A549 (cell line): ENCODE data around the gene AP5S1.

Experiments used
- EHMT2 ChIP-seq: fragments of 200-600 bp; sonication (generic); IDR thresholded peaks from 2 replicates; pipeline ENCODE4 v1.6.1; 2016; ENCODE audit warnings: antibody characterized with exemption, low read depth, mild to moderate bottlenecking, moderate library complexity
- POLR2A ChIP-seq: IDR thresholded peaks from 2 replicates; pipeline ENCODE4 v1.6.1; 2012; ENCODE audit warnings: mild to moderate bottlenecking, low read length
- RAD21 ChIP-seq, 2 experiments: fragments of >200 bp in 1 of 2; sonication (Bioruptor Twin) in 1 of 2; formaldehyde crosslinking in 1 of 2; IDR thresholded peaks in 1 of 2; conservative IDR thresholded peaks in 1 of 2; 2 replicates in 1 of 2; 3 replicates in 1 of 2; pipeline ENCODE4 v1.6.1; 2012 to 2018; ENCODE audit warnings: inconsistent platforms in 1 of 2
- SMC3 ChIP-seq: fragments of >200 bp; sonication (Bioruptor Twin); formaldehyde crosslinking; IDR thresholded peaks from 3 replicates; pipeline ENCODE4 v1.6.1; 2018; ENCODE audit warnings: inconsistent platforms
- TF ChIP-seq, protein P1 (sequence below): fragments of >200 bp; sonication (Bioruptor Twin); formaldehyde crosslinking; IDR thresholded peaks from 3 replicates; pipeline ENCODE4 v1.5.1; 2016
- TF ChIP-seq, protein P2 (sequence below): fragments of 250-450 bp; sonication (Bioruptor Pico); IDR thresholded peaks from 2 replicates; pipeline ENCODE4 v1.5.0; 2021; ENCODE audit warnings: mild to moderate bottlenecking, moderate library complexity, borderline replicate concordance
- TF ChIP-seq, protein P3 (sequence below): fragments of 200-600 bp; sonication (generic); IDR thresholded peaks from 2 replicates; pipeline ENCODE4 v1.6.1; 2016; ENCODE audit warnings: antibody characterized with exemption, mild to moderate bottlenecking, moderate library complexity
- TF ChIP-seq, protein P4 (sequence below): fragments of 450-650 bp; IDR thresholded peaks from 2 replicates; pipeline ENCODE4 v1.6.1; 2014; ENCODE audit warnings: antibody characterized with exemption

DNA sequence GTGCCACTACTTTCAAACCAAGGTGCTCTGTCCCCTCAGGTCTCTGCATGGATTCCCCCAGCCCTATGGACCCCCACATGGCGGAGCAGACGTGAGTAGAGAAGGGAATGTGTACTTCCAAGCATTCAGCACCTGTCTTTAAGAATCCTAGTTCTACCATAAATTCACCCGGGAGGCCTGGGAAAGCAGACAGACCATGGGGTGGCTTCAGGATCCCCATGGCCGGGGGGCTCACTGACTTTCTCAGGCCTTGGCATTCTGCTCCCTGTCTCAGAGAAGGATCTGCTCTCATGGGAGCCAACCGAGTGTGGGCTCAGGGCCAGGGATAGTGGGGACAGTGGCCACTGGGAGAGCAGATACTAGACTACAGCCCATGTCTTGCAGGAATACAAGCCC is 22.0 kb upstream of the AP5S1 start:
- TF ChIP-seq, protein P1, sequence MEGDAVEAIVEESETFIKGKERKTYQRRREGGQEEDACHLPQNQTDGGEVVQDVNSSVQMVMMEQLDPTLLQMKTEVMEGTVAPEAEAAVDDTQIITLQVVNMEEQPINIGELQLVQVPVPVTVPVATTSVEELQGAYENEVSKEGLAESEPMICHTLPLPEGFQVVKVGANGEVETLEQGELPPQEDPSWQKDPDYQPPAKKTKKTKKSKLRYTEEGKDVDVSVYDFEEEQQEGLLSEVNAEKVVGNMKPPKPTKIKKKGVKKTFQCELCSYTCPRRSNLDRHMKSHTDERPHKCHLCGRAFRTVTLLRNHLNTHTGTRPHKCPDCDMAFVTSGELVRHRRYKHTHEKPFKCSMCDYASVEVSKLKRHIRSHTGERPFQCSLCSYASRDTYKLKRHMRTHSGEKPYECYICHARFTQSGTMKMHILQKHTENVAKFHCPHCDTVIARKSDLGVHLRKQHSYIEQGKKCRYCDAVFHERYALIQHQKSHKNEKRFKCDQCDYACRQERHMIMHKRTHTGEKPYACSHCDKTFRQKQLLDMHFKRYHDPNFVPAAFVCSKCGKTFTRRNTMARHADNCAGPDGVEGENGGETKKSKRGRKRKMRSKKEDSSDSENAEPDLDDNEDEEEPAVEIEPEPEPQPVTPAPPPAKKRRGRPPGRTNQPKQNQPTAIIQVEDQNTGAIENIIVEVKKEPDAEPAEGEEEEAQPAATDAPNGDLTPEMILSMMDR, result no peak
- TF ChIP-seq POLR2A (no peak), RAD21 (conservative IDR thresholded peaks at IDR 0.05 in 1 of 2, IDR thresholded peaks at IDR 0.05 in 1 of 2) (no peak), SMC3 (no peak), EHMT2 (no peak)
- TF ChIP-seq, protein P2, sequence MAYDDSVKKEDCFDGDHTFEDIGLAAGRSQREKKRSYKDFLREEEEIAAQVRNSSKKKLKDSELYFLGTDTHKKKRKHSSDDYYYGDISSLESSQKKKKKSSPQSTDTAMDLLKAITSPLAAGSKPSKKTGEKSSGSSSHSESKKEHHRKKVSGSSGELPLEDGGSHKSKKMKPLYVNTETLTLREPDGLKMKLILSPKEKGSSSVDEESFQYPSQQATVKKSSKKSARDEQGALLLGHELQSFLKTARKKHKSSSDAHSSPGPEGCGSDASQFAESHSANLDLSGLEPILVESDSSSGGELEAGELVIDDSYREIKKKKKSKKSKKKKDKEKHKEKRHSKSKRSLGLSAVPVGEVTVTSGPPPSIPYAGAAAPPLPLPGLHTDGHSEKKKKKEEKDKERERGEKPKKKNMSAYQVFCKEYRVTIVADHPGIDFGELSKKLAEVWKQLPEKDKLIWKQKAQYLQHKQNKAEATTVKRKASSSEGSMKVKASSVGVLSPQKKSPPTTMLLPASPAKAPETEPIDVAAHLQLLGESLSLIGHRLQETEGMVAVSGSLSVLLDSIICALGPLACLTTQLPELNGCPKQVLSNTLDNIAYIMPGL (CRISPR knock-in tag), result no peak
- TF ChIP-seq, protein P3, sequence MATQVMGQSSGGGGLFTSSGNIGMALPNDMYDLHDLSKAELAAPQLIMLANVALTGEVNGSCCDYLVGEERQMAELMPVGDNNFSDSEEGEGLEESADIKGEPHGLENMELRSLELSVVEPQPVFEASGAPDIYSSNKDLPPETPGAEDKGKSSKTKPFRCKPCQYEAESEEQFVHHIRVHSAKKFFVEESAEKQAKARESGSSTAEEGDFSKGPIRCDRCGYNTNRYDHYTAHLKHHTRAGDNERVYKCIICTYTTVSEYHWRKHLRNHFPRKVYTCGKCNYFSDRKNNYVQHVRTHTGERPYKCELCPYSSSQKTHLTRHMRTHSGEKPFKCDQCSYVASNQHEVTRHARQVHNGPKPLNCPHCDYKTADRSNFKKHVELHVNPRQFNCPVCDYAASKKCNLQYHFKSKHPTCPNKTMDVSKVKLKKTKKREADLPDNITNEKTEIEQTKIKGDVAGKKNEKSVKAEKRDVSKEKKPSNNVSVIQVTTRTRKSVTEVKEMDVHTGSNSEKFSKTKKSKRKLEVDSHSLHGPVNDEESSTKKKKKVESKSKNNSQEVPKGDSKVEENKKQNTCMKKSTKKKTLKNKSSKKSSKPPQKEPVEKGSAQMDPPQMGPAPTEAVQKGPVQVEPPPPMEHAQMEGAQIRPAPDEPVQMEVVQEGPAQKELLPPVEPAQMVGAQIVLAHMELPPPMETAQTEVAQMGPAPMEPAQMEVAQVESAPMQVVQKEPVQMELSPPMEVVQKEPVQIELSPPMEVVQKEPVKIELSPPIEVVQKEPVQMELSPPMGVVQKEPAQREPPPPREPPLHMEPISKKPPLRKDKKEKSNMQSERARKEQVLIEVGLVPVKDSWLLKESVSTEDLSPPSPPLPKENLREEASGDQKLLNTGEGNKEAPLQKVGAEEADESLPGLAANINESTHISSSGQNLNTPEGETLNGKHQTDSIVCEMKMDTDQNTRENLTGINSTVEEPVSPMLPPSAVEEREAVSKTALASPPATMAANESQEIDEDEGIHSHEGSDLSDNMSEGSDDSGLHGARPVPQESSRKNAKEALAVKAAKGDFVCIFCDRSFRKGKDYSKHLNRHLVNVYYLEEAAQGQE, result no peak
- TF ChIP-seq, protein P4, sequence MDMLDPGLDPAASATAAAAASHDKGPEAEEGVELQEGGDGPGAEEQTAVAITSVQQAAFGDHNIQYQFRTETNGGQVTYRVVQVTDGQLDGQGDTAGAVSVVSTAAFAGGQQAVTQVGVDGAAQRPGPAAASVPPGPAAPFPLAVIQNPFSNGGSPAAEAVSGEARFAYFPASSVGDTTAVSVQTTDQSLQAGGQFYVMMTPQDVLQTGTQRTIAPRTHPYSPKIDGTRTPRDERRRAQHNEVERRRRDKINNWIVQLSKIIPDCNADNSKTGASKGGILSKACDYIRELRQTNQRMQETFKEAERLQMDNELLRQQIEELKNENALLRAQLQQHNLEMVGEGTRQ, result no peak
